Activated naive CD4-positive, alpha-beta T cell (primary cell): ENCODE data around the gene CEP55.

Experiments
- DNase-seq, 4 experiments: peaks; one replicate each; lab custom pipeline; 2025; lab: John Stamatoyannopoulos, UW

CEP55 gene

GRCh38 chr10:93469454-93469853 is 27.0 kb upstream of the CEP55 start:
- DNase-seq = no peak

GRCh38 chr10:93471110-93471651 is 25.2 kb upstream of the CEP55 start:
- no peak for DNase-seq

- no peak for DNase-seq
Measured at GRCh38 chr10:93473161-93473560, 23.3 kb upstream of the CEP55 start.

GRCh38 chr10:93473804-93474472 is 22.5 kb upstream of the CEP55 start:
- DNase-seq = no peak

- no peak for DNase-seq
Measured at GRCh38 chr10:93475227-93475626, 21.2 kb upstream of the CEP55 start.

GRCh38 chr10:93475871-93476270 is 20.5 kb upstream of the CEP55 start:
- no peak for DNase-seq

- no peak for DNase-seq
Measured at GRCh38 chr10:93476756-93477155, 19.7 kb upstream of the CEP55 start.

GRCh38 chr10:93478873-93479272 is 17.5 kb upstream of the CEP55 start:
- DNase-seq = no peak

GRCh38 chr10:93481637-93482144 is 14.7 kb upstream of the CEP55 start:
- DNase-seq = no peak

- DNase-seq = peak in 1 of 4 experiments; percentile 2
Measured at GRCh38 chr10:93482145-93482834, 14.1 kb upstream of the CEP55 start, which contains the start of gene MYOF. TSS of gene MYOF (minus strand) at chr10:93482334. CDS start at chr10:93482194, 140 bp downstream.

- DNase-seq = no peak
Measured at GRCh38 chr10:93485690-93486089, 10.7 kb upstream of the CEP55 start.

- no peak for DNase-seq
Measured at GRCh38 chr10:93488956-93489528, 7.4 kb upstream of the CEP55 start.

- DNase-seq = no peak
Measured at GRCh38 chr10:93491602-93492121, 4.8 kb upstream of the CEP55 start.

GRCh38 chr10:93493162-93493561 is 3.2 kb upstream of the CEP55 start:
- no peak for DNase-seq

- DNase-seq = no peak
Measured at GRCh38 chr10:93494494-93494893, 1.9 kb upstream of the CEP55 start.

GRCh38 chr10:93495654-93496321 is 624 bp upstream of the CEP55 start:
- no peak for DNase-seq

- no peak for DNase-seq
Measured at GRCh38 chr10:93498166-93498565, 1.8 kb downstream of the CEP55 start.

- DNase-seq = no peak
Measured at GRCh38 chr10:93501650-93502049, 5.2 kb downstream of the CEP55 start.

- no peak for DNase-seq
Measured at GRCh38 chr10:93503075-93503474, 6.7 kb downstream of the CEP55 start.

GRCh38 chr10:93505075-93505474 is 8.7 kb downstream of the CEP55 start:
- no peak for DNase-seq

- DNase-seq = no peak
Measured at GRCh38 chr10:93509816-93510215, 13.4 kb downstream of the CEP55 start.

GRCh38 chr10:93512565-93512964 is 16.2 kb downstream of the CEP55 start:
- no peak for DNase-seq
